Measurements from ENCODE around the gene TMEM179B. TPM values are rescaled to one million over a fixed set of nuclear protein-coding genes. Genes with fewer than 3 reads are reported as not detected.

Gene TMEM179B
- total RNA-seq, 1 donor from 2014 or later, result 28.2 TPM

DNA sequence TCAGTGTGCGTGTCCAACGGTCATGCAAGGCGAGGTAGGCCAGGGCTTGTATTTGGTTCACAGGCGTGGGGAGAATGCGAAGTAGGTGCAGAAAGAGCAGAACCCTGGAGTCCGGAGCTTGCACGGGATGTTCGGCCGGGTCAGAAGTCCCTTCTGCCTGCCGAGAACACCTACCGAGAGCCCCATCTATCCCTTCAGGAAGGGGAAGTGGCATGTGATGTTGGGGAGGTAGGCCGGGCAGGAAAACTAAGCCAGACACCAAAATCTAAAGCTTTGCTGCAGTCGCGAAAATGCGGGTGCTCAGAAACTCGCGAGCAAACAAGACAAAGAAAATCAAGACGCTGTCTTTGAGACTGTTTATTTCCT lies 16.4 kb upstream of the TMEM179B start:
- Mint-ChIP-seq H3K36me3 (ENCODE audit: unreplicated experiment) (no peaks in the 10 kb centered on the region), H3K9me3 (ENCODE audit: unreplicated experiment) (peaks cover 17% of the 10 kb centered on the region), H3K4me1 (ENCODE audit: low read depth, unreplicated experiment) (peaks cover 12% of the 10 kb centered on the region), H3K27me3 (ENCODE audit: unreplicated experiment) (no peaks in the 10 kb centered on the region), H3K27ac (ENCODE audit: unreplicated experiment) (peak overlapping the region; percentile 98), H3K4me3 (ENCODE audit: unreplicated experiment) (peak overlapping the region; percentile 98)
- TF ChIP-seq, protein P1, sequence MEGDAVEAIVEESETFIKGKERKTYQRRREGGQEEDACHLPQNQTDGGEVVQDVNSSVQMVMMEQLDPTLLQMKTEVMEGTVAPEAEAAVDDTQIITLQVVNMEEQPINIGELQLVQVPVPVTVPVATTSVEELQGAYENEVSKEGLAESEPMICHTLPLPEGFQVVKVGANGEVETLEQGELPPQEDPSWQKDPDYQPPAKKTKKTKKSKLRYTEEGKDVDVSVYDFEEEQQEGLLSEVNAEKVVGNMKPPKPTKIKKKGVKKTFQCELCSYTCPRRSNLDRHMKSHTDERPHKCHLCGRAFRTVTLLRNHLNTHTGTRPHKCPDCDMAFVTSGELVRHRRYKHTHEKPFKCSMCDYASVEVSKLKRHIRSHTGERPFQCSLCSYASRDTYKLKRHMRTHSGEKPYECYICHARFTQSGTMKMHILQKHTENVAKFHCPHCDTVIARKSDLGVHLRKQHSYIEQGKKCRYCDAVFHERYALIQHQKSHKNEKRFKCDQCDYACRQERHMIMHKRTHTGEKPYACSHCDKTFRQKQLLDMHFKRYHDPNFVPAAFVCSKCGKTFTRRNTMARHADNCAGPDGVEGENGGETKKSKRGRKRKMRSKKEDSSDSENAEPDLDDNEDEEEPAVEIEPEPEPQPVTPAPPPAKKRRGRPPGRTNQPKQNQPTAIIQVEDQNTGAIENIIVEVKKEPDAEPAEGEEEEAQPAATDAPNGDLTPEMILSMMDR (IDR thresholded peaks at IDR 0.05; ENCODE audit: partially characterized antibody, unreplicated experiment), result no peak
- no peak for DNase-seq

DNA sequence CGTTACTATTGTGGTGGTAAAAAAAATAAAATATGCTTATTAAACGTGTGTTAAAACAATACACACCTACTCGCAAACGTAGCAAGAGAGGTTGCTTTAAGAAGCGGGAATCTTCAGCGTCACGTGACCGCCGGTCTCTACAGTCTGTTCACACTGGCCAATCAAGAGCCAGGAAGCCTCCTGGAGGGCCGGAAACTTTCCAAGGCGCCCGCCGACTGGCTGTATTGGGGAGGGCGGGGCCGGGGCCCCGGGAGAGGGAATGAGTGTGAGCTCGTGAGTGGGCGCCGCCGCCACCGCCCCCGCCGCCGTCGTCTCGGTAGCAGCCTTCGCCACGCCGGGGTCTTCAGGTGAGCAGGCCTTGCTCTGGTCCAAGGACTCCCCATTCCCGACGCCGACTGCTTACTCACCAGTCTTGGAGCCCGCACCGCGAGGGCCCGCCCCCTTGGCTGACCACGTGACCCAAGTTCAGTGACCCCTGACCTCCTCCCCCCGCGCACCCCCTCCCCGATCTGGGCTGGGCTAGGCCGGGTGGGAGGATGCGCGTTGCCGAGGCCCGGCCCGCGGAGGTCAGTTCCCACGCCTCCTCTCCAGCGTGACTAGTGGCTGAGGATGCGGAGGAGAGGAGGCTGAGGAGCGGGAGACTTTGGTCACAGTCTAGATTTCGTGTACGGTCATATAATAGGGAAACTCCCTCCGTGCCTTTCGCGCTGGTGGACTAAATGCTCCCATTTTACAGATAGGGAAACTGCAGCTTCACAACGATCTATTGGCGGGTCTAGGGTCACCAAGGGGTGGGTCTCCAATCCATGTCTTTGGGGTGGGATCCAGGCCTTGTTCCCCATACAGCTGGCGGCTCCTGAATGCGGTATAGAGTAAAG lies 15.8 kb upstream of the TMEM179B start, which contains the start of gene TAF6L:
Gene TAF6L (plus strand): TSS at position 253 of the 878 bp plus-strand sequence. CDS start 4,388 bp downstream, outside the sequence.
- H3K36me3 Mint-ChIP-seq (ENCODE audit: unreplicated experiment), result no peaks in the 10 kb centered on the region
- DNase-seq, result peak; percentile 96
- peaks cover 17% of the 10 kb centered on the region for H3K9me3 Mint-ChIP-seq (ENCODE audit: unreplicated experiment)
- peaks cover 12% of the 10 kb centered on the region for H3K4me1 Mint-ChIP-seq (ENCODE audit: low read depth, unreplicated experiment)
- no peaks in the 10 kb centered on the region for H3K27me3 Mint-ChIP-seq (ENCODE audit: unreplicated experiment)
- peak within 1 kb of the TSS; percentile 98 for H3K4me3 Mint-ChIP-seq (ENCODE audit: unreplicated experiment)
- H3K27ac Mint-ChIP-seq (ENCODE audit: unreplicated experiment), result peak within 1 kb of the TSS; percentile 98
- TF ChIP-seq, protein P1 (IDR thresholded peaks at IDR 0.05; ENCODE audit: partially characterized antibody, unreplicated experiment), result no peak

- peaks cover 12% of the 10 kb centered on the region for H3K4me1 Mint-ChIP-seq (ENCODE audit: low read depth, unreplicated experiment)
- TF ChIP-seq, protein P1 (IDR thresholded peaks at IDR 0.05; ENCODE audit: partially characterized antibody, unreplicated experiment), result no peak
- H3K27me3 Mint-ChIP-seq (ENCODE audit: unreplicated experiment), result no peaks in the 10 kb centered on the region
- peaks cover 17% of the 10 kb centered on the region for H3K9me3 Mint-ChIP-seq (ENCODE audit: unreplicated experiment)
- H3K27ac Mint-ChIP-seq (ENCODE audit: unreplicated experiment), result no peak overlapping the region
- no peaks in the 10 kb centered on the region for H3K36me3 Mint-ChIP-seq (ENCODE audit: unreplicated experiment)
- no peak for DNase-seq
- H3K4me3 Mint-ChIP-seq (ENCODE audit: unreplicated experiment), result no peak overlapping the region
Measured at GRCh38 chr11:62774407-62774806, 12.8 kb upstream of the TMEM179B start.

GRCh38 chr11:62775646-62776045 lies 11.6 kb upstream of the TMEM179B start:
- TF ChIP-seq, protein P1 (IDR thresholded peaks at IDR 0.05; ENCODE audit: partially characterized antibody, unreplicated experiment), result no peak
- Mint-ChIP-seq H3K4me1 (ENCODE audit: low read depth, unreplicated experiment) (peaks cover 2% of the 10 kb centered on the region), H3K27me3 (ENCODE audit: unreplicated experiment) (no peaks in the 10 kb centered on the region), H3K9me3 (ENCODE audit: unreplicated experiment) (peaks cover 6% of the 10 kb centered on the region), H3K27ac (ENCODE audit: unreplicated experiment) (peak overlapping the region; percentile 12), H3K36me3 (ENCODE audit: unreplicated experiment) (no peaks in the 10 kb centered on the region), H3K4me3 (ENCODE audit: unreplicated experiment) (peak overlapping the region; percentile 15)
- no peak for DNase-seq

DNA sequence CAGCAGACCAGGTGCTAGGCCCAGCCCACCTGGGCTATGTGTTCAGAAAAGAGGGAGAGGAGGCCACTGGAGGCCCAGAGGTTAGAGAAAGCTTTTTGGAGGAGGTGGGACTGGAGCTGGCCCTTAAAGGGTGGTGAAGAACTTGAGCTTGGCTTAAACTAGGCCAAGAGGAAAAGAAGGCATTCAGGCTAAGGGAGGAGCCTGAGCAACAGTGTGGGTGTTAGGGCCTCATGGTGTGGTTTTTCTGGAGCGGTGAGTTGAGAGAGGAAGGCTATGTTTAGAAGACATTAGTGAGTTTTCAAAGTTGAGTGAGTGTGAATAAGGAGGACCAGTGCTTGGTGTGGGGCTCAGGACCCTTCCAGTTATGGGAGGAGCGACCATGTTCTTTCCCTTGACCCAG lies 9.8 kb upstream of the TMEM179B start:
- H3K36me3 Mint-ChIP-seq (ENCODE audit: unreplicated experiment), result no peaks in the 10 kb centered on the region
- no peak for DNase-seq
- H3K9me3 Mint-ChIP-seq (ENCODE audit: unreplicated experiment), result peaks cover 4% of the 10 kb centered on the region
- H3K4me1 Mint-ChIP-seq (ENCODE audit: low read depth, unreplicated experiment), result no peaks in the 10 kb centered on the region
- H3K4me3 Mint-ChIP-seq (ENCODE audit: unreplicated experiment), result no peak overlapping the region
- no peaks in the 10 kb centered on the region for H3K27me3 Mint-ChIP-seq (ENCODE audit: unreplicated experiment)
- TF ChIP-seq, protein P1 (IDR thresholded peaks at IDR 0.05; ENCODE audit: partially characterized antibody, unreplicated experiment), result no peak
- H3K27ac Mint-ChIP-seq (ENCODE audit: unreplicated experiment), result no peak overlapping the region

Measured in glutamatergic neuron (in vitro differentiated cells).